Stimulated activated CD8-positive, alpha-beta memory T cell treated with anti-CD3 and anti-CD28 coated beads, Interleukin-15, amount 100 ng/mL, for 48 hours (primary cell): Measurements from ENCODE around the gene CLMN.

ENCODE experiments used
- DNase-seq, 2 donors: peaks; one replicate each; pipeline ENCODE4 v3.0.0-alpha.2; 2020; ENCODE audit warnings: low read depth in 2 of 2

The CLMN gene

DNA sequence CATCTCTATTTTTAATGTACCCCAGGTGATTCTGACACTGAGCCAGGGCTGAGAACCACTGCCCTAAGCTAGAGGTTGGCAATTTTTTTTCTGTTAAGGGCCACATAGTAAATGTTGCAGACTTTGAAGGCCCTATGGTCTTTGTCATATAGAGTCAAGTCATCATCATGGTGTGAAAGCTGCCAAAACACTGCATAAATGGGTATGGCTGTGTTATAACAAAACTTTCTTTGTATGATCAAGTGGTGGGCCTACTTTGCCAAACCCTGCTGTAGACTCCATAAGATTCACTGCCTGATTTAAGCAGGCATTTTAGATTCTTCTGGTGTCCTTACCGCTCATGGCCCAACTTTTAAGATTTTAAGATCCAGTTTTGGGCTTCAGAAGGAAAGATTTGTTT, 76.8 kb downstream of the CLMN start:
- no peak for DNase-seq

DNA sequence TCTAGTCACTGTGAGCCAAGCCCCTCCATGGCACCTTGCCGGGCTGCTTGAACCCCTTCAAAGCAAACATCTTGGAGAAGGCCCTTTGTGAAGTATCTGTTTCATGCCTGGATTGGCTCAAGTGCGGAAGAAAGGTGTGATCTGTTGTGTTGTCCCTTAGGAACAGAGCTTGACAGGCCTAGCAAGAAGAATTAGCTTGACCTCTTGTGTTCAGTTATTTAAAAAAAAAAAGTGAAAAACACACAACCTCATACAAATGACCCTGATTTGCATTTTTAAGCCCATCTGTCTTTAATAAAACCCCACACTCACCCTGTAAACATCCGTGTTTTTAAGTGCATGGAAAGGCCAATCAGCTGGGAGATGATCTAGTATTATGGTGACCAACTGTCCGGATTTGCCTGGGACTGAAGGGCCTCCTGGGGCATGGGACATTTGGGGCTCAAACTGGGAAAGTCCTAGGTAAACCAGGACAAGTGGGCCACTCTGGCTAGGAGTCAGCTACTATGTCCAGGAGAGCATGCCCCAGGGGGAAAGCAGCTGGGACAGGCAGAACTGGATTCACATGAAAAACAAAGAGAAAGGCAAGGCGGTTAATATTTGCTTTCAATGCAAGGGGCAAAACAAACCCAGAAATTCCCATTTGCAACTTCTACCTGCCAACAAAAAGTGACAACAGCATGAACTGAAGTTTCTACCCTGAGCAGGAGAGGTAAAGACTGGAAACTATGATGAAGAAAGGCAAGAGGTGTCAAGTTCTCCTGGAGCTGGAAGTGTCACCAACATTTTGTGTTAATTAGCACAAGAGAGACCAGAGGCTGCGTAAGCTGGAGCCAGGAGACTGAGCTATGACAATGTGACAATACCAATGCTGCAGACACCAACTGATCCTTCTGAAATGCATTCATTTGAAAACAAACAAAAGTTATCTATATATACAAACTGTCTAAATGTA, 78.6 kb downstream of the CLMN start:
- DNase-seq = no peak

DNA sequence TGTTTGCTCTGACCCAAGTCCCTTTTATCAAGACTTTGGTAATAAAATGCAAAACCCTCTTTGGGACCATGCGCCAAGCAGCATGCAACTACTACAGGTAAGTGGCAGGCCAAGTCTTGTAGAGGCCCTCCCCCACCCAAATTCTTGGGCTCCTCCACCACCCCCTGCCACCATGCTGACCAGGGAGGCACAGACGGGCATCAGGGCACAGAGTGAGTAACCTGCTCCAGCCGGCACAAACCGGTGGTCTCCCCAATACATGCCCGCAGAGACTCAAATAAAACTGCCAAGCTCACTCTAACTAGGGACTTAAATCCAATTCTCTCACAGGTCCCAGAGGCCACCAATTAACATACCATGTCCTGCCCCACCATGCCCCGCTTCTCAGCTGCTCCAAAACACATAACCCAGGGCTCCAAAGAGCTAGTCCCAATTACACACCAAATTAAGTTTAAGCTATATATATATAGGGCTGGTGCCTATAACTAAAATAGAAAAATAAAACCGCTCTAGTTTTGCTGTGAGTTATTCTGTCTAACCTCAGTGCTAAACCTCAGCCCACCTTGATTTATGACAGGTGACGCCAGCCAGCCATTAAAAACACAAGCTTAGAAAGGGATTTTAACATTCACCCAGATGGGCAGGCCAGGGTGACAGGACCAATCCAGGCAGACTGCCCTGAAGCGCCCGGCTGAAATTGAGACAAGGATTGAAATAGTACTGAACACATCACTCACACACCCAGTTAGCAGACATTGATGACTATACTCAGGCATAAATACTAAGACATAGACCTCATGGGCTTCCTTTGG, 81.0 kb downstream of the CLMN start:
- no peak for DNase-seq

DNA sequence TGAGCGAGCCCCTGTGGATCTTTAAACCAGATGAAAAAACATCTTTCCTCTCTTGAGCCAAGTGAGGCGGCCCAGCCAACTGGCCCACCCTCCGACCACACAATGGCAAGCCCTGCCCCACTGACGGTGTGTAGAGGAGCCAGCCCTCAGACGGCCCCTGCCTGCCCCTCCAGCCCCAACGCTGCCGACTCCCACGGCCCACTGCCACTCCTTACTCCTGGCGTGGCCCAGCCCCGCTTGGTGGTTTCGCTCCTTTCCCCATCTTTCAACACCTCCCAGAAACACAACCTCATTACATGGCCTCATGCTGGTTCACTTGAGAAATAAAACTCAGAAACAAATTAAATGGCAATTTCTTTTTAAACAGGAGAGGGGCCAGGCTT, 81.8 kb downstream of the CLMN start:
- no peak for DNase-seq

DNA sequence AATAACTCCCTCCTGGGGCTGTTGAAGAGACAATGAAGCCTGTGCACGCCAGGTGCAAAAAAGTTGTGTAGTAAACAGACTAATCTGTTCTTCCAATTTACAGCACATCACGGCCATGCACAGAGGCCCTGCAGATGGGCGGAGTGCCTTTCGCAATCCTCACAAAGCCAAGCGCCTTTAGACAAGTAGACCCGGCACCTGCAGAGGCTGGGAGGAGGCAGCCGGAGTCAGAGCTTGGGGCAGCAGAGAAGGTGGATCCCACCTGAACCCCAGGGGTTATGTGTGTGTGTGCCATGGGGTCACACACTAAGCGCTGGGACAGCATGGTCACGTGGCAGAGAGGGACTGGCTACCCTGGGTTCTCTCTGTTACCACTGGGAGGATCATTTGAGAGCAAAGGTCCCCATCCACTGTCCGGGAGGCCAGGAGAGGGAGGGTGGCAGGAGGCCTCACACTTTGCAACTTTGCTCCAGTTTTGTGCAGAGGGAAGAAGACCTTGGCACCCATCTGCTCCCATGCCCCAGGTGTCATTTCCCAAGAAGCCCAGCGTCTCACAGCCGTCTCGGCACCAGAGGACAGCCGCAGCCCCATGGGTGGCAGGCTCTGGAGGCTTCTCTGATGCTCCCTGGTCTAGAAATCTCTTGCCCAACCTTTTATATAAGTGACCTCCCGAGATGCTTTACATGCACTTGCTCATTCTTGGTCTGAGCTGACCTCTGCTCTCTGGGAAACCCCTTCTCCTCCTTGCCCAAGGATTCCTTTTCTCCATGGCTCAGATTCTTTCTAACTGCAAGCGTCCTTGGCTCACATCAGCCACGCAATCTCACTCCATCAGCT, 82.4 kb downstream of the CLMN start:
- DNase-seq = no peak

DNA sequence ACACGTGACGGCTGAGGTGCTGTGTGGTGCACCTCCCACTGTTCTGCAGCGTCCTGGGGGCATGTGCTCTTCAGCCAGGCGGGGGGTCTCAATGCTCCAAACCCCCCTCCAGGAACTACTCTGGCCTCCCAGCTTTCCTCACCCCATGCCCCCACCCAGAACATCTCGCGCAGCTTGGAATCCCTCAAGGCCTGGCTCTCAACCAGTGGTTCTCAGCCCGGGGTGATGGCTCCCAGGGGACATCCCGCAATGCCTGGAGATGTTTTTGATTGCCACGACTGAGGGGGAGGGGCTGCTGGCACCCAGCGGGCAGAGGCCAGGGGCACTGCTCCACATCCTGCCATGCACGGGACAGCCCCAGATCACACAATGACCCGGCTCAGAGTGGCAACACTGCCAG, 83.5 kb downstream of the CLMN start:
- no peak for DNase-seq

DNA sequence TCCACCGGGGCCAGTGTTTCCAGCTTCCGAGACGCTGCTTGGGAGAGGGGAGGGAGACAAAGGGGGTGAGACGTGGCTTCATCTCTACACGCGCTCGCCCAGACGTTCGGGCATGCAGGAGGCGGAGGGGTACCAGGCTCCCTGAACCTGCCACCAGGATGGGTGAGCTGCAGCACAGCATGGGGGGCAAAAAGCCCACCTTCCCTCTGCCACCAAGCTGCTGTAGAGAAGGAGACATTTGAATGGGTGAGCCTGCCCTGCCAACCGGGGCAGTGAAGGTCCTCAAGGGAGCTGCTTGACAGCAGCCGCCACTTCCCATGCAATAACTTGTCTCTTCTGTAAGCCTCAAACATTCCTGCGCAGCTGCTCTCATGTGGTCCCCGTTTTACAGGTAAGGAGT, 83.9 kb downstream of the CLMN start:
- no peak for DNase-seq

DNA sequence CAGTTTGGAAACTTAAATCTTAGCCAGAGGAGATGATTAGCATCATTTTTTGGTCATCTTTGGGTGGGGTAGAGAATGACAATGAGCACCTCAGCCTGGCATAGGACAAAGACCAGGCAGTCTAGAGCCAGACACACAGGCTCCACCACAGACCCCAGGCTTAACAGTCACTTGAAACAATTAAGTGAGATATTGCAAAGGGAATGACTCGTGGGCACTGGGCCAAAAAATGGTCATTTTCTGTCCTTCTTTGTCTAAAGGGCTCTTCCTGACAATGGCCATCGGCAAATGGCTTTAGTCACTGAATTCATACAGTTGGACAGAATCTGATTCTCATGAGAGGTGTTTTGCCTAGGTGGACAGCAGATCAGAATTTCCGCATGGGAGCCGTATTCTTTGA, 84.4 kb downstream of the CLMN start:
- no peak for DNase-seq

DNA sequence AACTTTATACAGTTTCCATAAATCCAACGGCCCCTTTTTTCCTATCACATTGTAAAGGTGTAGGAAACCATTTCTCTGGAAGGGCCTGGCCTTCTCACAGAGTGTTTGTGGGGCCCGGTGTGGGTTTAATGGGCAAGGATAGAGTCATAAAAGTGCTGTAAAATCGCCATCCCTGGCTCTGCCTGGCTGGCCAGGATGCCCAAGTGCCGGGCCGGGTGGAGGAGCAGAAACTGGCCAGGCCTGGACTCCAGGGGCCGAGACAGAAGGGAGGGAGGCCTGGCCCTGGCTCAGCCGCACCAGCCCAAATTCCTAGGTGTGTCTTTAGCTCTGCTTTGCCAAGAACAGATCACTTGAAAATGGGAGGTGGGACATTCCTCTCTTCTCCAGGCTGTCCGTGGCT, 85.3 kb downstream of the CLMN start:
- no peak for DNase-seq

DNA sequence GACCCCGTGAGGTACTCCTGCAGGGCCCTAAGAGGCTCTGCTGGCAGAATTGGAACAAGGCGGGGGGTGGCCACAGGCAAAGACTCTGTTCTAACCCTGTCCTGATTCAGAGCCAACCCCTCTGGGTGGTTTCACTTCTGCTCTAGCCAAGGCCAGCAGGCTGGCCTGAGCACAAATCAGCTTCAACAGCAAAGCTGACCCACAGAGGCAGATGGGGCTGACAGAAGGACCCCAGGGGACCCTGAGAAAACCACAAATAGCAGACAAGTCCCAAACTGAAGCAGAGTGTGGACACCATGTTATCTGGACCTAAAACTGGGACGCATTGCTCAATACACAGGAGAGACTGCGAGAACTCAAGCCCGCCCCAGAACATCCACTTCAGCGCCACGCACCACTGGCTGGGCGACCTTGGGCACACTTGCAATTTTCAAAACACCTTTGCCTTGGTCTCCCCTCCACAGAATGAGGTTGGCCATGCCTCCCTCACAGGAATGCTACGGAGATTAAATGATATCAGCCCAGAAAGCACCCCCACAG, 85.9 kb downstream of the CLMN start:
- DNase-seq = no peak

DNA sequence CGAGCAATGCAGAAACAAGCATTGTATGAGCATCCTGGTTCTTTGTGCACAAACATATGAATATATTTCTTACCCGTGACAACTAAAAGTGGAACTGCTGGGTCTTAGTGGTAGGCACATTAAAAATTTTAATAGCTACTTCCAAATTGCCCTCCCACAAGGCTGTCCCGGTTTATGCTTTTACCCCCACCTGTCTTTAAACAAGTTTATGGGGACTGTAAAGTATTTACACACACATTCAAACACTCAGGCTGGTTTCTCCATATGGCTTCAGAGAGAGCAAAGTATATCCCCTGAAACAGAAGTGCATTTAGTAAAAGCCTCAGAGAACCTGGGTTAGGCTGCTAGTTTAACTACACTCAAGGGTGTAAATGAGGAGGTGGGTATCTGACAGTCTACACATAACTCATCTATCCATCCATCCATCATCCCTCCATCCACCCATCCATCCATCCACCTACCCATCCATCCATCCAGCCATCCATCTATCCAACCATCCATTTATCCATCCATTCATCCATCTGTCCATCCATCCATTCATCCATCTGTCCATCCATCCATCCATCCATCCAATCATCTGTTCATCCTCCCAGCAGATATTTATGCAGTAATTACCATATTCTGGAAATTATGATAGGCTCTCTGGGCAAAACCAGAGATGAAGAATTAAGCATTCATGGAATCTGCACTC, 86.7 kb downstream of the CLMN start:
- DNase-seq = no peak

DNA sequence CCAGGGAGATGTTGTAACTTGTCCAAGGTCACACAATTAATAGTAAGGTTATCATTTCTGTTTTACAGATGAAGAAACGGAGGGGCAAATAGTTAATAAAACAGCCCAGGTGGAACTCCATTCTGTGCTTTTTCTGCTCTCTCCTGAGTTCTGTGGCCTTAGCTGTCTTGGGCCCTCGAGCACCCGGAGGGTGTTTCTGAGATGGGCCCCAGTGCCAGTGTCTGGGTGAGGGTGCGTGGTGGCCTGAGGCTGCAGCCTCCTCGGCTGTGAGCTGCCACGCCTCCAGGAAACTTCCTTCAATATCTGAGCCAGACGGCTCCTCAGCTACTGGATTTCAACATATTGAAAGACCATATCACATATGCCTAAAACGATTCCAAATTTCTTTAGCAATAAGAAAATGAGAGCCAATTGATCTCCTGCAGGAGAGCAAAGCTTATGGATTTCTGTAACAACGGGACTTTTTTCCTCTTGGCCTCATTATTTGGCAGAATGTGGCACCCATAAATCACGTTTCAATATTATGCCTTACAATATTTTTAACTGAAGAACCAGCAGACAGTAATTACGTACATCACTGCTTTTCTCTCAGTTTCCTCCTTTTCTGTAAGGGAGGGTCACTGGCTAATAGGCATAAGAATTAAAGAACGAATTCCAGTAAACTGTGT, 87.6 kb downstream of the CLMN start:
- DNase-seq = no peak

DNA sequence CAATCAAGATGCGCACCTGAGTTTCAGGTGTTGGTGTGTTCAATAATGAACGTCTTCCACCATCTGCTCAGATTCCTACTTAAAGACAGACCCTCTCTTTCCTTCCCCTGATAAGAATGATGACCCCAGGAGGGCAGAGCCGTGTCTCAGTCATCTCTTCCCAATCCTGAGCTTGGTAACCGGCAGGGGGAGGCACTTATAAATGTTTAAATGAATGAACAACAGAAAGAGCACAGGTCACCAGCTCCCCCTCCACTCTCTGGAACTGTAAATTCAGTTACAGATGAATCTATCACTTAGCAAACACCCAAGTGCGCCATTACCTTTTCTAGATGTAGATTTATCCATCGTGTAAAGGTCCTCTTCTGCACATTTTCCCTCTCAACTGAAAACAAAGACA, 90.0 kb downstream of the CLMN start:
- no peak for DNase-seq

DNA sequence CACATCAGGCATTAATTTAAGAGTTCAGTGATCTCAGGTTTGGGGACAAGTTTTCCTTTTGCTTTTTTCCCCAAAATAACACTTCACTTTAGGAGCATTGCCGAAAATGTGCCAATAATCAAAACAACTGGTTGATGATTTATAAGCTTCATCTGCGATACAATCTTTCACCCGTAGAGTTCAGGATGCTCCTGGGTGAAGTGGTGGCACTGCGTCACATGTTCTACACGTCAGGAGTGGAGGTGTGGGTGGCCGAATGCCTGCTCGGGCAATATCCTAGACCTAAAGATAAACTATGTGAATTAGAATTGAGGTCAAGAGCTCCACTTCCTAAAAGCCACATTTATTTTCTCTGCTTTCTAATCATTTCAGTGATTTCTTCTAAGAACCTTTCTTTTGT, 91.5 kb downstream of the CLMN start:
- DNase-seq = no peak

DNA sequence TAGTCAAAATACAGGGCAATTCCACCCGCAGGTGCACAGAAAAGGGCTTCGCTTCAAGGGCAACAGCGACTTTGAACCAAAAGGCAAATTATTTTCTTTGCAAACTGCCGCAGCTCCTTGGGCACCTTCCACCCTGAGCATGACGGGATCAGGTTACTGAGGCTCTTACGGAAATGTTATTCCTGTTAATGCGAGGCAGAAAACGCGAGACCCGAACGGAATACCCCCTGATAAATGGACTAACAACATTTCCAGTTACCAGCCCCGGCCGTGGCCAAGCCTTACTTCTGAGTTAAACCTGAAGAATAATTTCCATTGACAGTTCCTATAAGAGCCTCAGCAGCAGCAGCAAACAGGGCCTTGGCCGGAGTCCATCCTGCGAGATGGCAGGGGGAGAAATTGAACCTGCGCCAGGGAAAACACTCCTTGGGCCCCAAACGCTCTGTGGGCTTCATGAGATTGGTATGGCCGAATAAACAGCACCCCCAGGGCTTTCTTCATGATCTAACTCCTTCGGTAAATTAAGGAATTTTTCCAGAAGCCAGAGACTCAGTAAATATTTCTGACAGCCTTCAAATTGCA, 92.3 kb downstream of the CLMN start:
- DNase-seq = no peak

DNA sequence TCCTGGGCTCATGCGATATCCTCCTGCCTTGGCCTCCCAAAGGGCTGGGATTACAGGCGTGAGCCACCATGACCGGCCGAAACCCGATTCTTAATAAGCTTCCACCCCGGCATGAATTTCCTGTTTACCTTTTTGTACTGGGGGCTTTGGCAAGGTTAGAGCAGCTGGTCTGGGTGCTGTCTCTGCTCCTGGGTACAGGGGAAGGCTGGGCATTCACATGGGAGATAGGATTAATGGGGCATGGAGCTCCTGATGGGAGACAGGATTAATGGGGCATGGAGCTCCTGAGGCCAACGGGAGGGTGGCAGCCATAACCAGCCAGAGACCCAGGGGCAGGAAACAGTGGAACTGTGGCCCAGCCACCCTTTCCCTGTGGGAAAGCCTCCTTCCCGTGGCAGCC, 92.9 kb downstream of the CLMN start:
- no peak for DNase-seq

DNA sequence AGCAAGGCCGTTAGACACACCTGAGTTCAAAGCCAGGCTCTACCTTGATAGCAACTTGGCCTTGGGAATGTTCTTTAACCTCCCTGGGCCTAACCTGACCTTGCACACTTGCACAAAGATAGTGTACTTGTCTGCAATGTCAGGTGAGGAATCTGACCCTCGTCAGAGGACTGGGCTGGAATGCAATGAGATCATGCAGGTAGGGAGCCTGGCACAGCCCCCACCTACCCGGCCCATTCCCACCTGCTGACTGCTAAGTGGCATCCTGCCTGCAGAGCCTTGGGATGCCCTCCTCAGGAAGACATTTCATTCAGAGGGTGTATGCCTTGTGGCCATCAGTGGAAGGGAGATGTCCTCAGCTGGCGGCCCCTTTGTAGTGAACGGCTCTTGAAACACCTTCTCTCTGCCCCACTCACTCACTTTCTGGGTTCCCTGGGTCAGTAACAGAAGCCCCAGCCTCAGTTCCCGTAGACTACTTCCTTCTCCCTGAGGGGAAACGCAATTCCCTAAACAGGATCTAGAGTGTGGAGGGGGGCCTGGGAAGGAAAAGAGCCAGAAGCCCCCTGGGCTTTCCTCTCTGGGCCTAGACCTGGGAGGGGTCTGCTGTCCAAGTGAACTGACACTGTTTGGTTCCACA, 94.3 kb downstream of the CLMN start:
- DNase-seq = no peak

DNA sequence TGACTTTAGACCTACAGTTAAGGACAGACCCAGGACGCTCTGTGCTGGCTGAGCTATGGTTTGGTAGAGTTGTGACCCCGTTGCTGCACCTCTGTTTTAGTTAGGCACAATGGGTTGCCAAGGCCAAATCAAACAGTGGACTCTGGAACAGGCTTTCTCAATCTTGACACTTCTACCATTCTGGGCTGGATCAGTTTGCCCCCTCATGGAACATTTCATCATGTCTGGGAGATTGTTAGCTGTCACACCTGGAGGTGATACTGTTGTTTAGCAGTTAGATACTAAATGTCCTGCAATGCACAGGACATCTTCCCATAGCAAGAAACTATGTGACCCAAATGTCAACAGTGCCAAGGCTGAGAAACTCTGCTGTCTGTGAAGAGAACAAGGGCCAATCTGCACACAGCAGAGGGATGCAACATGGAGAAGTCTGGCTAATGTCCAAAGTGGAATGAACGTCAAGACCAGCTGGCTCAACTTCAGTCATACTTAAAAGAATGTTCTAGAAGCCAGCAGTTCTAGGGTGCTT, 96.8 kb downstream of the CLMN start:
- no peak for DNase-seq

DNA sequence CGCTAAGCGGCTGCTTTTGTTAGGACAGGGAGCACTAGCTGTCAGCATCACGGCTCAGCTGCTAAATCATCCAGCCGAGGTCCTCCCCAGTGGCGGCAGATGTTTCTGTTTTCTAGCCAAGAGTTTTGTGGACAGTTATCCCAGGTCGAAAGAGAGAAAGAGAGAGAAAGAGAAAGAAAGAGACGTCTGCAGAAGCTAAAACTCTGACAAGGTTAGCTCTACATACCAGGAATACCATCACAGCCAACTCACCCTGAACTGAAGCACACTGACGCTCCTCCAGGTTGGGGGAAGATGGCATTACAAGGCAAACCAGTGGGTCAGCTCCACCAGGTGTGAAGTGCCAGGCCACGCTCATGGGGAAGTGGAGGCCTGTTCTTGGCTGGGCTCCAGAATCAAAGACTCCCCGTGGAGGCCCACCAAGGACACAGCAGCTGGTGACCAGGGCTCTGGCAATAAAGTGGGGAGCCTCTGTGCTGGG, 97.5 kb downstream of the CLMN start:
- no peak for DNase-seq
